ENCODE results near the gene MON2.

MON2 gene

DNA sequence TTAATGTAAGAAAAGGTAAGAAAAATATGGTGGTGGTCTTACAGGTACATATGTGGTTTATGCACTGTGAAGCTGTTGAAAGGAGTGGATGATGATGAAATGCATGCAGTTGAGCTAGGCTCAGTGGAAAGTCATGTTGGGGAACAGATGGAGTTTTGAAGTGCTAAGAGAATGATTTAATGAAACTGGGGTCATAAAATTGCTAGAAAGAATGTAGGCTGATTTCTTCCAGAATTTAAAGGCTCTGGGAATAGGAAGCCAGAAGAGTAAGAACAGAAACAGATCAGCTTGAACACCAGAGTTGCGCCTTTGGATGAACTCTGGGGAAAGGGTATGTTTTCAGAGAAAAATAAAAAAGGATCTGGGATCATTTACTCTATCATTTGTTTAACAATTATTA is 146.5 kb downstream of the MON2 start:
- no peak overlapping the region for H3K27ac ChIP-seq
- TF ChIP-seq, protein P1, sequence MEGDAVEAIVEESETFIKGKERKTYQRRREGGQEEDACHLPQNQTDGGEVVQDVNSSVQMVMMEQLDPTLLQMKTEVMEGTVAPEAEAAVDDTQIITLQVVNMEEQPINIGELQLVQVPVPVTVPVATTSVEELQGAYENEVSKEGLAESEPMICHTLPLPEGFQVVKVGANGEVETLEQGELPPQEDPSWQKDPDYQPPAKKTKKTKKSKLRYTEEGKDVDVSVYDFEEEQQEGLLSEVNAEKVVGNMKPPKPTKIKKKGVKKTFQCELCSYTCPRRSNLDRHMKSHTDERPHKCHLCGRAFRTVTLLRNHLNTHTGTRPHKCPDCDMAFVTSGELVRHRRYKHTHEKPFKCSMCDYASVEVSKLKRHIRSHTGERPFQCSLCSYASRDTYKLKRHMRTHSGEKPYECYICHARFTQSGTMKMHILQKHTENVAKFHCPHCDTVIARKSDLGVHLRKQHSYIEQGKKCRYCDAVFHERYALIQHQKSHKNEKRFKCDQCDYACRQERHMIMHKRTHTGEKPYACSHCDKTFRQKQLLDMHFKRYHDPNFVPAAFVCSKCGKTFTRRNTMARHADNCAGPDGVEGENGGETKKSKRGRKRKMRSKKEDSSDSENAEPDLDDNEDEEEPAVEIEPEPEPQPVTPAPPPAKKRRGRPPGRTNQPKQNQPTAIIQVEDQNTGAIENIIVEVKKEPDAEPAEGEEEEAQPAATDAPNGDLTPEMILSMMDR (conservative IDR thresholded peaks at IDR 0.05): no peak

GRCh38 chr12:62618319-62618718 is 151.7 kb downstream of the MON2 start:
- TF ChIP-seq, protein P1 (conservative IDR thresholded peaks at IDR 0.05): no peak
- no peak overlapping the region for H3K27ac ChIP-seq

DNA sequence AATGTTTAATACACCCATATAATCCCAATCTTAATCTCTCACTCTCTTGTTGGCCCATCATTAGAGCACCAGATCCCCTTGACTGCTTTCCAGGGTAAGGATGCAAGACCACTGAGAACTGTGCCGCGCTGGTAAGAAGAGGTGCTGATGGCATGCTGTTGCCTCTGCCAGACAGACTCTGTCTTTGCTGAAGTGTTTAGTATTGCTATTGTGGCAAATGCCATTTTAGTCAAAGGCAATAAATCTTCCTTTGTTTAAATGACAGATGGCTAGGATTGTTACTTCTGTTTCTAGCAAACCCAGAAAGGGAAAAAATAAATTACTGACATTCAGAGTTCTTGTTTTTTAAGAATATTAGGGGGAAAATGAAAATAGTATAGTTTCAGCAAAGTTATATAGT is 152.3 kb downstream of the MON2 start:
- H3K27ac ChIP-seq: no peak overlapping the region
- TF ChIP-seq, protein P1 (conservative IDR thresholded peaks at IDR 0.05): no peak

- no peak overlapping the region for H3K27ac ChIP-seq
- TF ChIP-seq, protein P1 (conservative IDR thresholded peaks at IDR 0.05): no peak
These were observed 154.5 kb downstream of the MON2 start for GRCh38 chr12:62621101-62621638.

DNA sequence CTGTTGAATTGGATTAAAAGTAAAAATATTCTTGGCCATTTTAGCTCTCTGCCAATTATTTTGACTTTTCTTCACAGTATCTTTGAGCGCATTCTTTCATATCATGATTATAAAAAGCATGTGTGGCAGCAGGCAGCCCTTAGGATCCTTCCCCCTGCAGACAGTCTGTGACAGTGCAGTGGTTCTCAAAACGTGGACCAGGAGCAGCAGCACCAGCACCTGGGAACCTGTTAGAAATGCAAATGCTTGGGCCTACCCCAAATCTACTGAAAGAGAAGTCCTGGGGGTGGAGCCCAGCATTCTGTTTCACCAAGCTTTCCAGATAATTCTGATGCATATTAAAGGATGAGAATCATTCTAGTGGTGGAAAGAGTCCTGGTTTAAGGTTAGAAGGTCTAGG is 155.6 kb downstream of the MON2 start:
- TF ChIP-seq, protein P1 (conservative IDR thresholded peaks at IDR 0.05): no peak
- H3K27ac ChIP-seq: no peak overlapping the region

DNA sequence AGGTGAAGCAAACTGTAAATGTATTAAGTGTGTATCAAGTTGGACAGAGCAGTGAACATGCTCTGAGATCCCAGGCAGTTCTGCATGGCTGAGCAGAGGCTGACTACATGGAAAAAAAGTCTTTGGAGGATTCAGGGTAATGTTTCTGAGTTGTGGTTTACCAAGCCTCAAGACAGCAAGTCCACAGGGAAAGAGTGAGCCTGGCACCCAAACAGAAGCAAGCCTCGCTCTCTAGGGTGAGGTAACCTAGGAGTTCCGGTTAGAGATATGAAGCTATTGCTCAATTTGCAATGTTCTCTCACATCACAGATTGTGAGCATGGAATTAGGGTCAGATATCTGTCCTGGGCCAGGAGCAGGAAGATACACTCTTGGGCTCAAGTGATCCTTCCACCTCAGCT is 158.6 kb downstream of the MON2 start:
- H3K27ac ChIP-seq: peak overlapping the region; percentile 32
- TF ChIP-seq, protein P1 (conservative IDR thresholded peaks at IDR 0.05): no peak

- TF ChIP-seq, protein P1 (conservative IDR thresholded peaks at IDR 0.05): no peak
- no peak overlapping the region for H3K27ac ChIP-seq
These were observed 160.6 kb downstream of the MON2 start for GRCh38 chr12:62627181-62627580.
